WI38 (cell line): Measurements from ENCODE around the gene MDM2.

Source experiments
- H3K4me3 ChIP-seq: 2 replicates; pipeline ENCODE4 v1.5.1; 2011; ENCODE audit warnings: low read depth, mild to moderate bottlenecking, control low read depth, low read length
- TF ChIP-seq, protein P1 (sequence below): IDR thresholded peaks from 2 replicates; pipeline ENCODE4 v1.5.1; 2012; ENCODE audit warnings: low read depth, mild to moderate bottlenecking, control low read depth, low read length

The MDM2 gene

DNA sequence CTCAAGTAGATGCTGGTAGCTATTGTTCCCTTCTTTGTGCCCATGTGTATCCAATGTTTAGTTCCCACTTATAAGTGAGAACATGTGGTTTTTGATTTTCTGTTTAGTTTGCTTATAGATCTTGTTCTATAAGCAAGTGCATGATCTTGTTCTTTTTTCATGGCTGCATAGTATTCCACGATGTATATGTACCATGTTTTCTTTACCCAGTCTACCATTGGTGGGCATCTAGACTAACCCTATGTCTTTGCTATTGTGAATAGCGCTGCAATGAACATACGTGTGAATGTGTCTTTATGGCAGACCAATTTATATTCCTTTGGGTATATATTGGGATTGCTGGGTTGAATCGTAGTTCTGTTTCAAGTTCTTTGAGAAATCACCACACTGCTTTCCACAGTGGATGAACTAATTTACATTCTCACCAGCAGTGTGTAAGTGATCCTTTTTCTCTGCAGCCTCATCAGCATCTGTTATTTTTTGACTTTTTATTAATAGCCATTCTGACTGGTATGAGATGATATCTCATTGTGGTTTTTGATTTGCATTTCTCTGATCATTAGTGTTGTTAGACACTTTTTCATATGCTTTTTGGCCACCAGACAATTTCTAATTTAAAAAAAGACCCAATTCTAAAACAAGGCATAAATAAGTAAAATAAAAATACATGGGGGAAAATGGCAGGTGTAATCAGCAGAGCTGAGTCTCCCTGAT, 74.4 kb downstream of the MDM2 start:
- H3K4me3 ChIP-seq = no peak overlapping the region
- TF ChIP-seq, protein P1, sequence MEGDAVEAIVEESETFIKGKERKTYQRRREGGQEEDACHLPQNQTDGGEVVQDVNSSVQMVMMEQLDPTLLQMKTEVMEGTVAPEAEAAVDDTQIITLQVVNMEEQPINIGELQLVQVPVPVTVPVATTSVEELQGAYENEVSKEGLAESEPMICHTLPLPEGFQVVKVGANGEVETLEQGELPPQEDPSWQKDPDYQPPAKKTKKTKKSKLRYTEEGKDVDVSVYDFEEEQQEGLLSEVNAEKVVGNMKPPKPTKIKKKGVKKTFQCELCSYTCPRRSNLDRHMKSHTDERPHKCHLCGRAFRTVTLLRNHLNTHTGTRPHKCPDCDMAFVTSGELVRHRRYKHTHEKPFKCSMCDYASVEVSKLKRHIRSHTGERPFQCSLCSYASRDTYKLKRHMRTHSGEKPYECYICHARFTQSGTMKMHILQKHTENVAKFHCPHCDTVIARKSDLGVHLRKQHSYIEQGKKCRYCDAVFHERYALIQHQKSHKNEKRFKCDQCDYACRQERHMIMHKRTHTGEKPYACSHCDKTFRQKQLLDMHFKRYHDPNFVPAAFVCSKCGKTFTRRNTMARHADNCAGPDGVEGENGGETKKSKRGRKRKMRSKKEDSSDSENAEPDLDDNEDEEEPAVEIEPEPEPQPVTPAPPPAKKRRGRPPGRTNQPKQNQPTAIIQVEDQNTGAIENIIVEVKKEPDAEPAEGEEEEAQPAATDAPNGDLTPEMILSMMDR = no peak

GRCh38 chr12:68883151-68883550, 75.2 kb downstream of the MDM2 start:
- TF ChIP-seq, protein P1 = no peak
- H3K4me3 ChIP-seq = no peak overlapping the region

DNA sequence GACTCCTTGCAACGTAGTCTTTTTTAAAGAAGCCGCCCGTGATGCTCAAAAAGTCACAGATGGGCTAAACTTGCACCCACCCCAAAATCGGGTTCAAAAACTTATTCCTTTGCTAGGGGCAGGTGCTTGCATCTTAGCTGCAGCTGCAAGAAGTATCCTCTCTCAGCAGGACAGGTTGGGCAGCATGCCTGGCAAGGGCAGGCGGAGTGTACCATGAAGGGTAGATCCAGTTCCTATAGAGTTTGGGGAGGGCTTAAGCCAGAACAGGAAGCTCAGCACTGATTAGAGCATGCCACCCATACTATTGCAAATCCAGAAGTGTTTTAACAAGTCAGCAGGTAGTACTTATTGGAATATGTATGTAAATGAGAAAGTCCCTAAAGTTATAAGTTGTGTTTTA, 76.3 kb downstream of the MDM2 start:
- no peak overlapping the region for H3K4me3 ChIP-seq
- TF ChIP-seq, protein P1 = no peak

DNA sequence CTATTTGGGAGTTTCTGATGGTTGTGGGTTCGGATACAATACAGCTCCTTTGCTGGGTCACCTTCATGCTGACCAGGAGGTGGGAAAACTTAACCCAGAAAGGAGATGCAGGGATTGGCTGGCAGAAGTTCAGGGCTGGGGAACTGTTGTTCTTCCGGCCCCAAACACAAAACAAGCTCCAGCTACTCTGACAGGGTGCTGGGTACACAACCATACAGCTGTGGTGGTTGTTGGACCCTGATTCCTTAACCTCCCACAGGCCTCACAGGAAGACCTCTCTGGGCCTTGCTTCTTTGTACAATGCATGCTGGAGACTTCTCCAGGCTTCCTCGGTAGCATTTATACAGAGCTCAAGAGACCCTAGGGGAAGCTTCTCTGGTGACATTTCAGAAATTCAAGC, 77.4 kb downstream of the MDM2 start:
- TF ChIP-seq, protein P1 = no peak
- no peak overlapping the region for H3K4me3 ChIP-seq

GRCh38 chr12:68886636-68887572, 78.9 kb downstream of the MDM2 start:
- no peak overlapping the region for H3K4me3 ChIP-seq
- TF ChIP-seq, protein P1 = no peak

DNA sequence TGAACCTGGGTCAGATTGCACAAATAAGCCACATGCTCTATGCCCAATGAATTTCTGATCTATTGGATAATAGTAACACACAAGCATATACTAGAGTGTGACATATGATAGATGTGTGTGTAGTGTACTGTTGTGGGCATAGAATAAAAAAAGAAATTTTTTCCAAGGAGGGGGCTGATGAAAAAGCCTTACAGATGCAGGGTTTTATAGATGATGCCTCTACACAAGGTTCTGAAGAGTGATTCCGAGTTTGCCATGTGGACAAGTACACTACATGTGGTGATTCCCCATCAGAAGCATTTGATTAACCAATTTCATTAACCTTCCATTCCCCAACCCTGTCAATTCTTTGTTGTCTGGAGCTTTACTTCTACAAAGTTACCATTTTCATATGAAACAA, 79.7 kb downstream of the MDM2 start:
- no peak overlapping the region for H3K4me3 ChIP-seq
- TF ChIP-seq, protein P1 = no peak

- no peak overlapping the region for H3K4me3 ChIP-seq
- TF ChIP-seq, protein P1 = no peak
Measured at GRCh38 chr12:68888243-68888642, 80.3 kb downstream of the MDM2 start.
